ENCODE measurements around the gene OSER1. TPM values are rescaled to one million over a fixed set of nuclear protein-coding genes. Genes with fewer than 3 reads are reported as not detected.

The OSER1 gene
- polyA plus RNA-seq, 3 donors: 42.3 to 89.1 (median 45.1) TPM

- Mint-ChIP-seq H3K9me3 (peaks cover 0 to 2% (median 0%) of the 10 kb centered on the region in 7 donors), H3K27me3 (ENCODE audit: low read depth in 3 of 3) (peaks cover 7 to 23% (median 13%) of the 10 kb centered on the region in 3 donors), H3K4me3 (no peak overlapping the region), H3K36me3 (no peaks in the 10 kb centered on the region), H3K27ac (no peak overlapping the region), H3K4me1 (no peaks in the 10 kb centered on the region)
- no peak for TF ChIP-seq CTCF (IDR thresholded peaks at IDR 0.05)
- no peaks in the 10 kb centered on the region for H3K9me3 ChIP-seq (replicated peaks in 1 of 2; ENCODE audit: control insufficient read depth in 1 of 2, insufficient read depth in 1 of 2, low read length in 2 of 2)
- H3K27me3 ChIP-seq (ENCODE audit: control insufficient read depth in 2 of 2, insufficient read depth in 2 of 2, low read length in 2 of 2): no peaks in the 10 kb centered on the region
- no peak for DNase-seq
- no peak overlapping the region for H3K27ac ChIP-seq (ENCODE audit: low read depth in 1 of 2, low read length in 2 of 2)
- H3K79me2 ChIP-seq (ENCODE audit: insufficient read depth, low read length): no peaks in the 10 kb centered on the region
- H3K4me3 ChIP-seq (replicated peaks in 1 of 3; ENCODE audit: low read depth in 2 of 3, low read length in 3 of 3): no peak overlapping the region
- H3K9ac ChIP-seq (ENCODE audit: insufficient read depth, low read length, poor library complexity, severe bottlenecking): no peak overlapping the region
- no peak overlapping the region for H2AFZ ChIP-seq (ENCODE audit: insufficient read depth, low read depth, low read length, poor library complexity, severe bottlenecking)
- no peaks in the 10 kb centered on the region for H3K36me3 ChIP-seq (replicated peaks in 1 of 2; ENCODE audit: control insufficient read depth in 1 of 2, insufficient read depth in 2 of 2, low read length in 2 of 2)
- no peaks in the 10 kb centered on the region for H4K20me1 ChIP-seq (ENCODE audit: insufficient read depth, low read length)
- no peak overlapping the region for H3K4me2 ChIP-seq (replicated peaks; ENCODE audit: extremely low read depth, low read length, poor library complexity, severe bottlenecking)
- intact Hi-C loops (cut with micrococcal nuclease): no loop called here
- WGBS (ENCODE audit: insufficient coverage): 88% methylated on average over 1 of the region's 2 CpGs
- H3K4me1 ChIP-seq (ENCODE audit: control insufficient read depth in 1 of 2, insufficient read depth in 2 of 2, low read length in 2 of 2): no peaks in the 10 kb centered on the region
Observed at GRCh38 chr20:44159125-44159524, 51.4 kb downstream of the OSER1 start.

DNA sequence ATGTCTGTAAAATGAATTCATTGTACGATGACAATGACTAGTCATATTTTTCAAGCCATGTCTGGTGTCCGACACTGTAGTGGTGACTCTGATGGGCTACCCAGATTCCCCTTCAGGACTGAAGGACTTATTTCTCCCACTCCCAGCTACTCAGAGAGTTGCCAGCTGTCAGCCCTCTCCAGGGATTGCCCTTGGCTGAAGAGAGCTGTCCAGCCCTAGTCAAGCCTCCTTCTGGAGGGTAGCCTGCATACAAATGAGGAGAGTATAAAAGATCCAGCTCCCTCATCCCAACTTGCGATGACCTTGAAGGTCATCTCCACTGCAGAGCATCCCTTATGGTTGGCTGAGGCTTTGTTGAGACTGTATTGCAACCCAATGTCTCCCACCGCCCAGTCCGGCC is 53.5 kb downstream of the OSER1 start:
- Mint-ChIP-seq H3K27me3 (ENCODE audit: low read depth in 3 of 3) (peaks cover 5 to 26% (median 13%) of the 10 kb centered on the region in 3 donors), H3K9me3 (peaks cover 0 to 2% (median 0%) of the 10 kb centered on the region in 7 donors), H3K27ac (no peak overlapping the region), H3K4me3 (no peak overlapping the region), H3K4me1 (no peaks in the 10 kb centered on the region), H3K36me3 (no peaks in the 10 kb centered on the region)
- H3K27ac ChIP-seq (ENCODE audit: low read depth in 1 of 2, low read length in 2 of 2): no peak overlapping the region
- WGBS (ENCODE audit: insufficient coverage): 90% methylated on average over 2 of the region's 5 CpGs
- no peaks in the 10 kb centered on the region for H4K20me1 ChIP-seq (ENCODE audit: insufficient read depth, low read length)
- H3K9me3 ChIP-seq (replicated peaks in 1 of 2; ENCODE audit: control insufficient read depth in 1 of 2, insufficient read depth in 1 of 2, low read length in 2 of 2): no peaks in the 10 kb centered on the region
- peaks cover 0 to 2% of the 10 kb centered on the region in 2 donors for H3K27me3 ChIP-seq (ENCODE audit: control insufficient read depth in 2 of 2, insufficient read depth in 2 of 2, low read length in 2 of 2)
- intact Hi-C loops (cut with micrococcal nuclease): no loop called here
- H3K36me3 ChIP-seq (replicated peaks in 1 of 2; ENCODE audit: control insufficient read depth in 1 of 2, insufficient read depth in 2 of 2, low read length in 2 of 2): no peaks in the 10 kb centered on the region
- H3K9ac ChIP-seq (ENCODE audit: insufficient read depth, low read length, poor library complexity, severe bottlenecking): no peak overlapping the region
- no peak overlapping the region for H2AFZ ChIP-seq (ENCODE audit: insufficient read depth, low read depth, low read length, poor library complexity, severe bottlenecking)
- no peak for TF ChIP-seq CTCF (IDR thresholded peaks at IDR 0.05)
- H3K4me2 ChIP-seq (replicated peaks; ENCODE audit: extremely low read depth, low read length, poor library complexity, severe bottlenecking): no peak overlapping the region
- H3K4me3 ChIP-seq (replicated peaks in 1 of 3; ENCODE audit: low read depth in 2 of 3, low read length in 3 of 3): no peak overlapping the region
- no peaks in the 10 kb centered on the region for H3K79me2 ChIP-seq (ENCODE audit: insufficient read depth, low read length)
- H3K4me1 ChIP-seq (ENCODE audit: control insufficient read depth in 1 of 2, insufficient read depth in 2 of 2, low read length in 2 of 2): no peaks in the 10 kb centered on the region
- no peak for DNase-seq
